HEK293T (cell line): Measurements from ENCODE around the gene PBX4.

Source experiments
- CTCF ChIA-PET: fragments of 350-600 bp; formaldehyde crosslinking; extraction: SDS; loops from one replicate; lab custom pipeline; 2021; ENCODE audit warnings: antibody characterized with exemption, inconsistent platforms; lab: Yijun Ruan, JAX
- POLR2A ChIA-PET: fragments of 350-600 bp; formaldehyde crosslinking; extraction: SDS; loops from one replicate; lab custom pipeline; 2020; ENCODE audit warnings: antibody characterized with exemption, inconsistent platforms; lab: Yijun Ruan, JAX
- DNase-seq: peaks from one replicate; pipeline ENCODE4 v3.0.0; 2012; ENCODE audit warnings: mixed read lengths; ENCODE audit errors: extremely low spot score
- ARNT ChIP-seq: fragments of 450-650 bp; IDR thresholded peaks from 2 replicates; pipeline ENCODE4 v1.6.1; 2017; ENCODE audit warnings: mild to moderate bottlenecking
- BHLHE40 ChIP-seq: fragments of 450-650 bp; IDR thresholded peaks from 2 replicates; pipeline ENCODE4 v1.6.1; 2016; ENCODE audit warnings: mild to moderate bottlenecking, moderate library complexity, borderline replicate concordance
- CTBP1 ChIP-seq: fragments of 450-650 bp; IDR thresholded peaks from 2 replicates; pipeline ENCODE4 v1.6.1; 2016; ENCODE audit warnings: borderline replicate concordance
- ELF4 ChIP-seq: fragments of 450-650 bp; IDR thresholded peaks from 2 replicates; pipeline ENCODE4 v1.6.1; 2017; ENCODE audit warnings: antibody characterized with exemption
- FOXA1 ChIP-seq: fragments of 450-650 bp; IDR thresholded peaks from 2 replicates; pipeline ENCODE4 v1.6.1; 2016; ENCODE audit warnings: mild to moderate bottlenecking
- FOXK2 ChIP-seq: fragments of 450-650 bp; IDR thresholded peaks from 2 replicates; pipeline ENCODE4 v1.6.1; 2016; ENCODE audit warnings: mild to moderate bottlenecking
- FOXM1 ChIP-seq: fragments of 450-650 bp; IDR thresholded peaks from 2 replicates; pipeline ENCODE4 v1.6.1; 2017; ENCODE audit warnings: mild to moderate bottlenecking, borderline replicate concordance
- HDGF ChIP-seq: fragments of 450-650 bp; IDR thresholded peaks from 2 replicates; pipeline ENCODE4 v1.6.1; 2017; ENCODE audit warnings: antibody characterized with exemption, borderline replicate concordance
- L3MBTL2 ChIP-seq: fragments of 450-650 bp; conservative IDR thresholded peaks from 2 replicates; pipeline ENCODE4 v1.6.1; 2016; ENCODE audit warnings: mild to moderate bottlenecking
- LEF1 ChIP-seq: fragments of 450-650 bp; IDR thresholded peaks from 2 replicates; pipeline ENCODE4 v1.6.1; 2017; ENCODE audit warnings: mild to moderate bottlenecking, borderline replicate concordance
- NFRKB ChIP-seq: fragments of 450-650 bp; IDR thresholded peaks from 2 replicates; pipeline ENCODE4 v1.6.1; 2016; ENCODE audit warnings: mild to moderate bottlenecking, moderate library complexity
- PKNOX1 ChIP-seq: fragments of 450-650 bp; IDR thresholded peaks from 2 replicates; pipeline ENCODE4 v1.6.1; 2016
- SP1 ChIP-seq: fragments of 450-650 bp; IDR thresholded peaks from 2 replicates; pipeline ENCODE4 v1.6.1; 2017
- SUZ12 ChIP-seq: fragments of 450-650 bp; IDR thresholded peaks from 2 replicates; pipeline ENCODE4 v1.6.1; 2016; ENCODE audit warnings: mild to moderate bottlenecking
- TARDBP ChIP-seq: fragments of 450-650 bp; IDR thresholded peaks from 2 replicates; pipeline ENCODE4 v1.6.1; 2016
- ZNF384 ChIP-seq: fragments of 450-650 bp; IDR thresholded peaks from 2 replicates; pipeline ENCODE4 v1.6.1; 2016

PBX4 gene

GRCh38 chr19:19542507-19542906 is 76.0 kb downstream of the PBX4 start:
- ChIA-PET CTCF (no interaction called here), POLR2A (no interaction called here)
- DNase-seq: no peak
- TF ChIP-seq SUZ12 (no peak), ARNT (no peak), PKNOX1 (no peak), ZNF384 (no peak), FOXM1 (no peak), BHLHE40 (no peak), LEF1 (no peak), FOXK2 (no peak), NFRKB (no peak)

DNA sequence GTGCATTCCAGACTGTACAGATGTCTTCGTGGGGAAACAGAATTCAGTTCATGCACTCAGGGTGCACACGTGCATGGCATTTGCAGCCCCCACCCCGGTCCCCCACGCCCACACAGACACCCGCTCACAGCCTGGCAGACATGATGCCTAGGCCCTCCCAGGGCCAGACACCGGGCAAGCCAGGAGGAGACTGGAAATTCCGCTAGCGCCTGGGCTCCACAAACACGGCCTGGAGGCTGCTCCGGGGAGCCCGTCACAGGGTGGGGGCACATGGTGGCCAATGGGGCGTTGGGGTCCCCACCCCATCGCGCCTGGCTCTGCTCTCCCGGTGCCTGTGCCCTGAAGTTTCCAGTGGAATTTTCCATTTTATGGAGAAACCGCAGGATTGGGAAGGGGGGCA is 76.9 kb downstream of the PBX4 start:
- no peak for DNase-seq
- no peak for TF ChIP-seq FOXK2
- TF ChIP-seq HDGF: no peak
- no peak for TF ChIP-seq SUZ12
- no peak for TF ChIP-seq ELF4
- TF ChIP-seq FOXM1: no peak
- TF ChIP-seq BHLHE40: no peak
- no peak for TF ChIP-seq SP1
- TF ChIP-seq TARDBP: no peak
- no peak for TF ChIP-seq L3MBTL2
- TF ChIP-seq ZNF384: no peak
- TF ChIP-seq CTBP1: no peak
- no peak for TF ChIP-seq FOXA1
- TF ChIP-seq ARNT: no peak
- no peak for TF ChIP-seq LEF1
- no peak for TF ChIP-seq NFRKB
- TF ChIP-seq PKNOX1: no peak
- CTCF ChIA-PET: interaction anchor here (1.2 kb wide), 1 partner anchor 13 kb away, joined by 4 read pairs; no protein-coding TSS in a partner anchor
- POLR2A ChIA-PET: no interaction called here

DNA sequence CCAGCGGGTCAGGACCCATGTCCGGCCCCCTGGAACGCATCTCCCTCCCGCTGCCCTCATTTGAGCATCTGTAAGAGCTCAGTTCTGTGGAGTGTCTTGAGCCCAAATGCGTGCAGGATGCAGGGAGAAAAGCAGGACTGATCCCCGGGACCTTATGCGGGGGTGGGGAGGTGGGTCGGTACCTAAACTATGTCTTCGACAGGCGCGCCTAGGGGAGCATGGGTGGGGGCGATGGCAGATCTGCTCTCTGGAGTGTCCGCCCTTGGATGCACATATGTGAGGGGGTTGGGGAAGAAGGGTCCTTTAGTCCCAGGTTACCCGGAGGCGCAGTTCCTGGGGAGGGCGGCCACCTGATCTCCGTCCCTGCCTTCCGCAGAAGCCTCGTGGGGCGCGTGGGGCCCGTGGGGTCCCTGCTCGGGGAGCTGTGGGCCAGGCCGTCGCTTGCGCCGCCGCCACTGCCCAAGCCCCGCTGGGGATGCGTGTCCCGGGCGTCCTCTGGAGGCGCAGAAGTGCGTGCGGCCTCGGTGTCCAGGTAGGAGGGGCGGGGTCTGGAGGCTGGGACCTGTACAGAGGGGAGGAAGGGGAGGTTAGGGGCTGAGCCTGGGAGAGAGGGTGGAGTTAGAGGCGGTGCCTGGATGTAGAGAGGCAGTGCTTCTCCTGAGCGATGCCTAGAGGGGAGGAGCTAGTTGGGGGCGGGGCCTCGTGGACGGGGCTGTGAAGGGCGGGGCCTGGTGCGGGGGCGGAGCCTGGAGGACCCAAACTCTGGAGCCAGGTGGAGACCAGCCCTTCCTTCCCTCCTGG is 77.6 kb downstream of the PBX4 start:
- POLR2A ChIA-PET: interaction anchor here (0.9 kb wide), 1 partner anchor 25 kb away, joined by 3 read pairs; the partner anchor contains the start of genes NDUFA13 and TSSK6
- peak; percentile 93 for DNase-seq
- CTCF ChIA-PET: interaction anchor here (1.2 kb wide), 1 partner anchor 14 kb away, joined by 4 read pairs; no protein-coding TSS in a partner anchor

GRCh38 chr19:19540064-19540714 is 78.3 kb downstream of the PBX4 start:
- CTCF ChIA-PET: interaction anchor here (1.2 kb wide), 1 partner anchor 14 kb away, joined by 4 read pairs; no protein-coding TSS in a partner anchor
- POLR2A ChIA-PET: interaction anchor here (0.9 kb wide), 1 partner anchor 24 kb away, joined by 3 read pairs; the partner anchor contains the start of genes NDUFA13 and TSSK6
- DNase-seq: peak; percentile 83
- no peak for TF ChIP-seq TARDBP
- no peak for TF ChIP-seq FOXK2
- no peak for TF ChIP-seq SUZ12
- TF ChIP-seq SP1: no peak
- no peak for TF ChIP-seq FOXA1
- TF ChIP-seq HDGF: no peak
- TF ChIP-seq ZNF384: no peak
- no peak for TF ChIP-seq ELF4
- no peak for TF ChIP-seq CTBP1
- no peak for TF ChIP-seq LEF1

More for the DNA sequence above, 77.6 kb downstream of the PBX4 start:
- TF ChIP-seq SP1 (no peak), HDGF (no peak), SUZ12 (no peak), TARDBP (no peak), ELF4 (no peak), LEF1 (no peak), L3MBTL2 (no peak), ZNF384 (no peak), FOXK2 (no peak), FOXM1 (no peak), NFRKB (no peak), CTBP1 (no peak)

- no peak for TF ChIP-seq NFRKB
- TF ChIP-seq ZNF384: no peak
- TF ChIP-seq TARDBP: no peak
- TF ChIP-seq FOXK2: no peak
- TF ChIP-seq HDGF: no peak
- TF ChIP-seq SUZ12: no peak
- no peak for TF ChIP-seq BHLHE40
- no peak for TF ChIP-seq ARNT
- TF ChIP-seq FOXM1: no peak
- no peak for TF ChIP-seq FOXA1
- TF ChIP-seq L3MBTL2: no peak
- ChIA-PET POLR2A (interaction anchor here (0.9 kb wide), 1 partner anchor 24 kb away, joined by 3 read pairs; the partner anchor contains the start of genes NDUFA13 and TSSK6), CTCF (no interaction called here)
- no peak for DNase-seq
Observed at GRCh38 chr19:19539698-19540063, 78.8 kb downstream of the PBX4 start.

- ChIA-PET POLR2A (no interaction called here), CTCF (no interaction called here)
- no peak for DNase-seq
- no peak for TF ChIP-seq CTBP1
- no peak for TF ChIP-seq FOXM1
- TF ChIP-seq FOXK2: no peak
- no peak for TF ChIP-seq BHLHE40
- TF ChIP-seq ELF4: no peak
- TF ChIP-seq ZNF384: no peak
- TF ChIP-seq SP1: no peak
- TF ChIP-seq SUZ12: no peak
- TF ChIP-seq FOXA1: no peak
- TF ChIP-seq LEF1: no peak
- TF ChIP-seq HDGF: no peak
- TF ChIP-seq ARNT: no peak
Observed at GRCh38 chr19:19538785-19539166, 79.7 kb downstream of the PBX4 start.
